Adrenal gland (tissue), 5 donors: ENCODE data around the gene AACS.
"Not testable (repeated sequence)": the region's sequence is repeated elsewhere in the genome, so short reads cannot be mapped to it uniquely, and the experiment has no call there.

Source experiments
- POLR2A ChIP-seq, 2 donors: fragments of 450-650 bp; IDR thresholded peaks; one replicate each; pipeline ENCODE4 v1.6.1; 2017; ENCODE audit warnings: antibody characterized with exemption in 2 of 2, mild to moderate bottlenecking in 2 of 2, moderate library complexity in 1 of 2
- TF ChIP-seq, protein P1 (sequence below), 6 experiments: fragments of 450-650 bp in 4 of 6; fragments of 200-600 bp in 2 of 6; sonication (generic) in 1 of 6; IDR thresholded peaks; 1 replicate in 5 of 6; 2 replicates in 1 of 6; pipeline versions ENCODE4 v1.5.1 to v1.8.0; 2016 to 2021; ENCODE audit warnings: antibody characterized with exemption in 6 of 6, mild to moderate bottlenecking in 2 of 6, moderate library complexity in 1 of 6
- donor health status: DM: no; HTN: no; CAD: no.

DNA sequence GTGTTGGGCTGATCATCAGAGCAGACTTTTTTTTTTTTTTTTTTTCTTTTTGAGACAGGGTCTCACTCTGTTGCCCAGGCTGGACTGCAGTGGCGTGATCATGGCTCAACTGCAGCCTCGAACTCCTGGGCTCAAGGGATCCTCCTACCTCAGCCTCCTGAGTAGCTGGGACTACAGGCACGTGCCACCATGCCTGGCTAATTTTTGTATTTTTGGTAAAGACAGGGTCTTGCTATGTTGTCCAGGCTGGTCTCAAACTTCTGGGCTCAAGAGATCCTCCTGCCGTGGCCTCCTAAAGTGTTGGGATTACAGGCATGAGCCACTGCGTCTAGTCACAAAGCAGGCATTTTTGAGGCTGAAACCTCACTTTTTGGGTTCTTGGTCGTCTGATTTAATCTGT, 23.0 kb downstream of the AACS start:
- TF ChIP-seq, protein P1, sequence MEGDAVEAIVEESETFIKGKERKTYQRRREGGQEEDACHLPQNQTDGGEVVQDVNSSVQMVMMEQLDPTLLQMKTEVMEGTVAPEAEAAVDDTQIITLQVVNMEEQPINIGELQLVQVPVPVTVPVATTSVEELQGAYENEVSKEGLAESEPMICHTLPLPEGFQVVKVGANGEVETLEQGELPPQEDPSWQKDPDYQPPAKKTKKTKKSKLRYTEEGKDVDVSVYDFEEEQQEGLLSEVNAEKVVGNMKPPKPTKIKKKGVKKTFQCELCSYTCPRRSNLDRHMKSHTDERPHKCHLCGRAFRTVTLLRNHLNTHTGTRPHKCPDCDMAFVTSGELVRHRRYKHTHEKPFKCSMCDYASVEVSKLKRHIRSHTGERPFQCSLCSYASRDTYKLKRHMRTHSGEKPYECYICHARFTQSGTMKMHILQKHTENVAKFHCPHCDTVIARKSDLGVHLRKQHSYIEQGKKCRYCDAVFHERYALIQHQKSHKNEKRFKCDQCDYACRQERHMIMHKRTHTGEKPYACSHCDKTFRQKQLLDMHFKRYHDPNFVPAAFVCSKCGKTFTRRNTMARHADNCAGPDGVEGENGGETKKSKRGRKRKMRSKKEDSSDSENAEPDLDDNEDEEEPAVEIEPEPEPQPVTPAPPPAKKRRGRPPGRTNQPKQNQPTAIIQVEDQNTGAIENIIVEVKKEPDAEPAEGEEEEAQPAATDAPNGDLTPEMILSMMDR (IDR thresholded peaks at IDR 0.05): not testable (repeated sequence)
- not testable (repeated sequence) for TF ChIP-seq POLR2A (IDR thresholded peaks at IDR 0.05)
